Measurements from ENCODE around the gene PFKFB2.

Gene PFKFB2

GRCh38 chr1:207059881-207060280, 6.8 kb downstream of the PFKFB2 start:
- no peaks in the 10 kb centered on the region for H3K4me1 ChIP-seq (ENCODE audit: insufficient read depth, poor library complexity, severe bottlenecking)
- H3K4me3 ChIP-seq (ENCODE audit: severe bottlenecking): no peak overlapping the region
- no peak for TF ChIP-seq CTCF (IDR thresholded peaks at IDR 0.05; ENCODE audit: poor library complexity, severe bottlenecking)
- H3K36me3 ChIP-seq (ENCODE audit: low read depth): peaks cover 40% of the 10 kb centered on the region
- H3K9me3 ChIP-seq (ENCODE audit: severe bottlenecking): no peaks in the 10 kb centered on the region
- H3K27ac ChIP-seq (ENCODE audit: poor library complexity, severe bottlenecking): no peak overlapping the region
- no peaks in the 10 kb centered on the region for H3K27me3 ChIP-seq (ENCODE audit: insufficient read depth, poor library complexity, severe bottlenecking)
- no peak for ATAC-seq (ENCODE audit: low read depth)
- DNase-seq (ENCODE audit: low spot score): no peak

GRCh38 chr1:207060596-207060995, 7.5 kb downstream of the PFKFB2 start:
- H3K27ac ChIP-seq (ENCODE audit: poor library complexity, severe bottlenecking): no peak overlapping the region
- H3K4me1 ChIP-seq (ENCODE audit: insufficient read depth, poor library complexity, severe bottlenecking): no peaks in the 10 kb centered on the region
- no peak for TF ChIP-seq CTCF (IDR thresholded peaks at IDR 0.05; ENCODE audit: poor library complexity, severe bottlenecking)
- H3K9me3 ChIP-seq (ENCODE audit: severe bottlenecking): no peaks in the 10 kb centered on the region
- ATAC-seq (ENCODE audit: low read depth) (no peak), DNase-seq (ENCODE audit: low spot score) (no peak)
- peaks cover 41% of the 10 kb centered on the region for H3K36me3 ChIP-seq (ENCODE audit: low read depth)
- H3K27me3 ChIP-seq (ENCODE audit: insufficient read depth, poor library complexity, severe bottlenecking): no peaks in the 10 kb centered on the region
- no peak overlapping the region for H3K4me3 ChIP-seq (ENCODE audit: severe bottlenecking)

- no peaks in the 10 kb centered on the region for H3K9me3 ChIP-seq (ENCODE audit: severe bottlenecking)
- no peak for DNase-seq (ENCODE audit: low spot score)
- TF ChIP-seq CTCF (IDR thresholded peaks at IDR 0.05; ENCODE audit: poor library complexity, severe bottlenecking): no peak
- no peak for ATAC-seq (ENCODE audit: low read depth)
- H3K27me3 ChIP-seq (ENCODE audit: insufficient read depth, poor library complexity, severe bottlenecking): no peaks in the 10 kb centered on the region
- no peak overlapping the region for H3K27ac ChIP-seq (ENCODE audit: poor library complexity, severe bottlenecking)
- H3K36me3 ChIP-seq (ENCODE audit: low read depth): peaks cover 47% of the 10 kb centered on the region
- H3K4me3 ChIP-seq (ENCODE audit: severe bottlenecking): no peak overlapping the region
- H3K4me1 ChIP-seq (ENCODE audit: insufficient read depth, poor library complexity, severe bottlenecking): no peaks in the 10 kb centered on the region
These were observed 9.0 kb downstream of the PFKFB2 start for GRCh38 chr1:207062058-207062457.

GRCh38 chr1:207063014-207063413, 9.9 kb downstream of the PFKFB2 start:
- ATAC-seq (ENCODE audit: low read depth): no peak
- H3K27me3 ChIP-seq (ENCODE audit: insufficient read depth, poor library complexity, severe bottlenecking): no peaks in the 10 kb centered on the region
- TF ChIP-seq CTCF (IDR thresholded peaks at IDR 0.05; ENCODE audit: poor library complexity, severe bottlenecking): no peak
- H3K27ac ChIP-seq (ENCODE audit: poor library complexity, severe bottlenecking): no peak overlapping the region
- H3K36me3 ChIP-seq (ENCODE audit: low read depth): peaks cover 50% of the 10 kb centered on the region
- H3K4me1 ChIP-seq (ENCODE audit: insufficient read depth, poor library complexity, severe bottlenecking): no peaks in the 10 kb centered on the region
- no peak for DNase-seq (ENCODE audit: low spot score)
- H3K9me3 ChIP-seq (ENCODE audit: severe bottlenecking): no peaks in the 10 kb centered on the region
- H3K4me3 ChIP-seq (ENCODE audit: severe bottlenecking): no peak overlapping the region

- Histone ChIP-seq H3K36me3 (ENCODE audit: low read depth) (peaks cover 58% of the 10 kb centered on the region), H3K27ac (ENCODE audit: poor library complexity, severe bottlenecking) (no peak overlapping the region), H3K4me1 (ENCODE audit: insufficient read depth, poor library complexity, severe bottlenecking) (no peaks in the 10 kb centered on the region), H3K4me3 (ENCODE audit: severe bottlenecking) (no peak overlapping the region), H3K27me3 (ENCODE audit: insufficient read depth, poor library complexity, severe bottlenecking) (no peaks in the 10 kb centered on the region), H3K9me3 (ENCODE audit: severe bottlenecking) (no peaks in the 10 kb centered on the region)
- DNase-seq (ENCODE audit: low spot score) (no peak), ATAC-seq (ENCODE audit: low read depth) (no peak)
- no peak for TF ChIP-seq CTCF (IDR thresholded peaks at IDR 0.05; ENCODE audit: poor library complexity, severe bottlenecking)
These were observed 11.5 kb downstream of the PFKFB2 start for GRCh38 chr1:207064561-207064960.
